ENCODE results near the gene DCAKD. TPM values are rescaled to one million over a fixed set of nuclear protein-coding genes. Genes with fewer than 3 reads are reported as not detected.

DCAKD gene
- total and polyA plus RNA-seq, 2 of the 8 experiments (the other 6 are each of a cell fraction or from before 2014, with no cell fraction given): 35.6 to 52.9 TPM

DNA sequence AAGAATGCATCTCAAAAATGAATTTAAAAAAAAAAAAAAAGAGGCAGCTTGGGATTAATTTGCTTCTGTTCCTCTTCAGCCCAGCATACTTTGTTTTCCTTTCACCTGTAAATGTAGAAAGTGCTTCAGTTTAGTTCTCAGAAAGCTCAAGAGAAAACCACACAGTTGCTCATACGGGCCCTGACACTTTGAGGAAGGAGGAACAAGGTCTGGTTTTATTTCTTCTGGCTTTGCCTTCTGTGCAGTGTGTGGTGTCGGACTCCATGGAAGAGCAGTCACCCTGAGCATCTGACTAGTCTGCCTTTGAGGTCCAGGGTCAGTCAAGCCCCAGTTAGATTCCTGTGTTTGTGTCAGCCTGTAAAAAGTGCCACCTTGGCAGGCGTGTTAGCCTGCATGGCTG is 37.3 kb upstream of the DCAKD start (continued):
- TF ChIP-seq, protein P1, sequence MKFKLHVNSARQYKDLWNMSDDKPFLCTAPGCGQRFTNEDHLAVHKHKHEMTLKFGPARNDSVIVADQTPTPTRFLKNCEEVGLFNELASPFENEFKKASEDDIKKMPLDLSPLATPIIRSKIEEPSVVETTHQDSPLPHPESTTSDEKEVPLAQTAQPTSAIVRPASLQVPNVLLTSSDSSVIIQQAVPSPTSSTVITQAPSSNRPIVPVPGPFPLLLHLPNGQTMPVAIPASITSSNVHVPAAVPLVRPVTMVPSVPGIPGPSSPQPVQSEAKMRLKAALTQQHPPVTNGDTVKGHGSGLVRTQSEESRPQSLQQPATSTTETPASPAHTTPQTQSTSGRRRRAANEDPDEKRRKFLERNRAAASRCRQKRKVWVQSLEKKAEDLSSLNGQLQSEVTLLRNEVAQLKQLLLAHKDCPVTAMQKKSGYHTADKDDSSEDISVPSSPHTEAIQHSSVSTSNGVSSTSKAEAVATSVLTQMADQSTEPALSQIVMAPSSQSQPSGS (IDR thresholded peaks at IDR 0.05; ENCODE audit: low read length): no peak
